ENCODE data around the gene COQ2. TPM values are rescaled to one million over a fixed set of nuclear protein-coding genes. Genes with fewer than 3 reads are reported as not detected.

Gene COQ2
- total RNA-seq (10 to 100 TPM in 1 of 5 donors, 1 to 10 TPM in 4; 1.8 to 10.1 (median 9.1) TPM), polyA plus RNA-seq (1 to 10 TPM; 2.9 to 7.1 (median 5.1) TPM)
- long read RNA-seq, donor 1, partial matches to known transcripts, result 7 of 8 reads
- long read RNA-seq, donor 1, other reads (novel, unspliced or antisense), result 0 of 8 reads
- long read RNA-seq, donor 2, partial matches to known transcripts, result 6 of 10 reads
- long read RNA-seq, donor 2, other reads (novel, unspliced or antisense), result 0 of 10 reads
- long read RNA-seq, donor 3, partial matches to known transcripts, result 0 of 3 reads
- long read RNA-seq, donor 3, other reads (novel, unspliced or antisense), result 0 of 3 reads
- long read RNA-seq, donor 4, result 0 reads
- long read RNA-seq, donor 5, partial matches to known transcripts, result 0 of 2 reads
- long read RNA-seq, donor 5, other reads (novel, unspliced or antisense), result 0 of 2 reads
- long read RNA-seq, donor 6, result 0 reads
- long read RNA-seq, donor 7, partial matches to known transcripts, result 0 of 3 reads
- long read RNA-seq, donor 7, other reads (novel, unspliced or antisense), result 0 of 3 reads
- long read RNA-seq, donor 8, transcript COQ2-206 (7 exons, 1,641 nt), result major isoform, 5 of 11 reads
- long read RNA-seq, donor 8, partial matches to known transcripts, result 6 of 11 reads
- long read RNA-seq, donor 8, other reads (novel, unspliced or antisense), result 0 of 11 reads
- long read RNA-seq, donor 9, partial matches to known transcripts, result 0 of 3 reads
- long read RNA-seq, donor 9, other reads (novel, unspliced or antisense), result 0 of 3 reads
- long read RNA-seq, donor 10, partial matches to known transcripts, result 0 of 2 reads
- long read RNA-seq, donor 10, other reads (novel, unspliced or antisense), result 0 of 2 reads

GRCh38 chr4:83284193-83285054 is at the start of gene COQ2:
TSS of gene COQ2 (minus strand) at chr4:83284798. CDS start at chr4:83284764, 34 bp downstream.
- Histone ChIP-seq H3K27ac (peak within 1 kb of the TSS; percentile 88 to 99 (median 94)), H3K4me1 (peaks cover 7 to 35% (median 18%) of the 10 kb centered on the region in 4 donors), H3K9me3 (no peaks in the 10 kb centered on the region), H3K4me3 (peak within 1 kb of the TSS; percentile 57 to 84 (median 69)), H3K36me3 (no peaks in the 10 kb centered on the region), H3K27me3 (no peaks in the 10 kb centered on the region)
- DNase-seq, result peak; percentile 95 to 98
- WGBS, 5 donors, result 0 to 1% (median 0%) methylated on average over 48 to 76 of the region's 76 CpGs
- TF ChIP-seq EP300 (IDR thresholded peaks at IDR 0.05) (no peak), POLR2A (IDR thresholded peaks at IDR 0.05) (peak in 1 of 4 donors; percentile 53), CTCF (IDR thresholded peaks at IDR 0.05) (peak in 2 of 7 experiments; percentile 5 to 63), POLR2AphosphoS5 (IDR thresholded peaks at IDR 0.05) (peak; percentile 89 to 96 (median 90))
- intact Hi-C loops (cut with DNase I; ENCODE audit: low total_unique reads), result no loop called here

DNA sequence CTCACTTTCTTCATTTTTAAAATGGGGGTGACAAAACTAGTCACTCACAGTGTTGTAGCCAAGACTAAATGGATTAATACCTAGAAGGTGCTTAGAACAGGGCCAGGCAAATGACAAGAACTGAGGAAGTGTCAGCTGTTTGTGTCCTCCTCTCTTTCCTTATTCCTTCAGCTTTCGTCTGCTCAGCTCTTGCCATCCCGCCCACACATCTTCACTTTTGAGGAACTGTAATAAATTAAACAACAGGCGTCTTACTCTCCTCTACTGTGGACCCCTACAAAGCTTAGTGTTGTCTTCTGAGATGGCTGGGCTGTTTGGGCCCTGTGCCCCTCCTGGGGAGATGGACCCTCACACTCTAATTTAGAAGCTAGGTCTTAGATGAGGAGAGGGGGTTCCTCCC is 47.4 kb upstream of the COQ2 start:
- peaks cover 13 to 27% (median 17%) of the 10 kb centered on the region in 4 donors for H3K4me1 ChIP-seq
- TF ChIP-seq CTCF (IDR thresholded peaks at IDR 0.05), result no peak
- TF ChIP-seq POLR2AphosphoS5 (IDR thresholded peaks at IDR 0.05), result no peak
- no peaks in the 10 kb centered on the region for H3K9me3 ChIP-seq
- no peak overlapping the region for H3K27ac ChIP-seq
- no peak for DNase-seq
- no peak overlapping the region for H3K4me3 ChIP-seq
- intact Hi-C loops (cut with DNase I; ENCODE audit: low total_unique reads), result no loop called here
- 80 to 95% (median 84%) methylated on average over 3 of the region's 3 CpGs for WGBS, 5 donors
- peaks cover 0 to 38% (median 16%) of the 10 kb centered on the region in 3 donors for H3K27me3 ChIP-seq
- no peaks in the 10 kb centered on the region for H3K36me3 ChIP-seq

DNA sequence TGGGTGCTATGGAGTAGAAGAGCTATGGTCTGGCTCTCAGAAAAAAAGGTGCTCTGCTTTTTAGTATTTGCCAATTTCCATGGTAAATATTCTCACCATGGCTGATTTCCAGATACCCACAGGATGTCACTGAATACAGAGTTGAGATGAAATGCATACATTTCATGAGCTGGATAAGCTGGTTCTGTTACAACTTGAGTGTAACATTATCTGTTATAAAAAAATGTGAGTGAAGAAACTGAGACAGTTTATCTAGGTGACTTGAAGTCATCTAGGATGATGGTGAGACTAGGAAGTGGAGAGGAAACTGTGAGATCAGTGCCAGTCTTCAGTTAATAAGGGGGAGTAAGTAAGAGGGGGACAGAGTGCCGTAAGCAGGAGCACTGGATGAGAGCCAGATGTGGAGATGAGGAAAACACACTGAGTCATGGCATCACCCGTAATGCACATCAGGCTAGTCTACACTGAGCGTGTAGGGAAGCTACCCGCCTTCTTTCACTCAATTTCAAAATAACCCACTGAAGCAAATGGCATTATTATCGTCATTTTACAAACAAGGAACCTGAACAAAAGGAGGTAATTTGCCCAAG is 45.0 kb upstream of the COQ2 start:
- DNase-seq, result no peak
- WGBS, 5 donors, result 63 to 82% (median 75%) methylated on average over 5 of the region's 5 CpGs
- Histone ChIP-seq H3K27me3 (peaks cover 0 to 20% (median 7%) of the 10 kb centered on the region in 3 donors), H3K9me3 (no peaks in the 10 kb centered on the region), H3K4me3 (no peak overlapping the region), H3K36me3 (no peaks in the 10 kb centered on the region), H3K4me1 (peaks cover 7 to 25% (median 14%) of the 10 kb centered on the region in 4 donors), H3K27ac (no peak overlapping the region)
- intact Hi-C loops (cut with DNase I; ENCODE audit: low total_unique reads), result no loop called here
- no peak for TF ChIP-seq POLR2A (IDR thresholded peaks at IDR 0.05)
- TF ChIP-seq POLR2AphosphoS5 (IDR thresholded peaks at IDR 0.05), result no peak
- no peak for TF ChIP-seq EP300 (IDR thresholded peaks at IDR 0.05)
- TF ChIP-seq CTCF (IDR thresholded peaks at IDR 0.05), result no peak

All from stomach (tissue), 19 donors.